Ishikawa (cell line): ENCODE results near the gene HYDIN.

Source experiments
- CEBPB ChIP-seq: IDR thresholded peaks from 2 replicates; pipeline ENCODE4 v1.6.1; 2012
- YY1 ChIP-seq: IDR thresholded peaks from 2 replicates; pipeline ENCODE4 v1.6.1; 2012; ENCODE audit warnings: low read depth
- TF ChIP-seq, protein P1 (sequence below): IDR thresholded peaks from 2 replicates; pipeline ENCODE4 v1.6.1; 2012; ENCODE audit warnings: low read depth, mild to moderate bottlenecking

DNA sequence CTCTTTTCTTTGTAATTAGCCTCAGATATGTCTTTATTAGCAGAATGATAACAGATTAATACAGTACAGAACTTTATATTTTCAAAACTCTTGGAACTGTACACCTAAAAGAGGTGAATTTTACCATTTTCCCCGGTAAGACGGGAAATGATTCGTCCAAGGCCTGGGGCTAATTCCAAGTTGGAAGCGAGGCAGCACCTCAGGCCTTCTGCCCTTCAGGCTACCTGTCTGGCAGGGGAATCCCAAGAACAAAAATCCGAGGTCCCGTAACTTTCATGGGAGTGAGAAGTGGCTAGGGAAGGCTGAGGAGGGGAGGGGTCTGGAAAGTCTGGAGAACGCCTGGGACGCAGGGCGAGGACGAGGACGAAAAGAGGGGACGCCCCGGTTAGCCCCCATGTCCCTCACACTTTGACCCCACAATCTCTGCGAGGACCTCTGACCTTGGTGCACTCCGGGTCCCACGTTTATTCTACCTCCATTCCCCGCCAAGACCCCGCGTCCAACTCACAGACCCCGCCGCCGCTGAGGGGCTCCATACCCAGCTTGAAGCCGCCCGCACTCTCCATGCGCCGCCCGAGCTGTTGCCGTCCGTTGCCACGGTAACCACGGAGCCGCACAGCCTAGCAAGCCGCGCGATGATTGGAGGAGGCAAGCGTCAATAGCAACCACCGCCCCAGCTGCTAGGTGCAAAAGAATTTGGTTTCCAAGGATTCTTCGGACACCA, at the start of gene HYDIN:
- TF ChIP-seq CEBPB (no peak), YY1 (no peak)
- TF ChIP-seq, protein P1, sequence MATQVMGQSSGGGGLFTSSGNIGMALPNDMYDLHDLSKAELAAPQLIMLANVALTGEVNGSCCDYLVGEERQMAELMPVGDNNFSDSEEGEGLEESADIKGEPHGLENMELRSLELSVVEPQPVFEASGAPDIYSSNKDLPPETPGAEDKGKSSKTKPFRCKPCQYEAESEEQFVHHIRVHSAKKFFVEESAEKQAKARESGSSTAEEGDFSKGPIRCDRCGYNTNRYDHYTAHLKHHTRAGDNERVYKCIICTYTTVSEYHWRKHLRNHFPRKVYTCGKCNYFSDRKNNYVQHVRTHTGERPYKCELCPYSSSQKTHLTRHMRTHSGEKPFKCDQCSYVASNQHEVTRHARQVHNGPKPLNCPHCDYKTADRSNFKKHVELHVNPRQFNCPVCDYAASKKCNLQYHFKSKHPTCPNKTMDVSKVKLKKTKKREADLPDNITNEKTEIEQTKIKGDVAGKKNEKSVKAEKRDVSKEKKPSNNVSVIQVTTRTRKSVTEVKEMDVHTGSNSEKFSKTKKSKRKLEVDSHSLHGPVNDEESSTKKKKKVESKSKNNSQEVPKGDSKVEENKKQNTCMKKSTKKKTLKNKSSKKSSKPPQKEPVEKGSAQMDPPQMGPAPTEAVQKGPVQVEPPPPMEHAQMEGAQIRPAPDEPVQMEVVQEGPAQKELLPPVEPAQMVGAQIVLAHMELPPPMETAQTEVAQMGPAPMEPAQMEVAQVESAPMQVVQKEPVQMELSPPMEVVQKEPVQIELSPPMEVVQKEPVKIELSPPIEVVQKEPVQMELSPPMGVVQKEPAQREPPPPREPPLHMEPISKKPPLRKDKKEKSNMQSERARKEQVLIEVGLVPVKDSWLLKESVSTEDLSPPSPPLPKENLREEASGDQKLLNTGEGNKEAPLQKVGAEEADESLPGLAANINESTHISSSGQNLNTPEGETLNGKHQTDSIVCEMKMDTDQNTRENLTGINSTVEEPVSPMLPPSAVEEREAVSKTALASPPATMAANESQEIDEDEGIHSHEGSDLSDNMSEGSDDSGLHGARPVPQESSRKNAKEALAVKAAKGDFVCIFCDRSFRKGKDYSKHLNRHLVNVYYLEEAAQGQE = no peak
